IPS DF 4.7 (cell line): ENCODE results near the gene EWSR1.
"Not testable (repeated sequence)": the region's sequence is repeated elsewhere in the genome, so short reads cannot be mapped to it uniquely, and the experiment has no call there.

ENCODE experiments used
- DNase-seq: peaks from one replicate; pipeline ENCODE4 v3.0.0-alpha.2; 2013; ENCODE audit warnings: low spot score; ENCODE audit errors: extremely low read depth

The EWSR1 gene

GRCh38 chr22:29334696-29335344 lies 66.8 kb downstream of the EWSR1 start:
- DNase-seq, result no peak

- DNase-seq, result no peak
Measured at GRCh38 chr22:29335656-29336055, 67.6 kb downstream of the EWSR1 start.

GRCh38 chr22:29336751-29337490 lies 68.9 kb downstream of the EWSR1 start:
- no peak for DNase-seq

GRCh38 chr22:29337631-29338284 lies 69.7 kb downstream of the EWSR1 start:
- no peak for DNase-seq

GRCh38 chr22:29338398-29338797 lies 70.3 kb downstream of the EWSR1 start:
- no peak for DNase-seq

GRCh38 chr22:29339381-29340235 lies 71.5 kb downstream of the EWSR1 start:
- DNase-seq, result no peak

GRCh38 chr22:29340566-29340965 lies 72.5 kb downstream of the EWSR1 start:
- no peak for DNase-seq

GRCh38 chr22:29341056-29341848 lies 73.2 kb downstream of the EWSR1 start:
- DNase-seq, result no peak

GRCh38 chr22:29341849-29342127 lies 73.7 kb downstream of the EWSR1 start:
- DNase-seq, result no peak

GRCh38 chr22:29342177-29342576 lies 74.1 kb downstream of the EWSR1 start:
- no peak for DNase-seq

GRCh38 chr22:29342577-29343312 lies 74.7 kb downstream of the EWSR1 start:
- DNase-seq, result no peak

GRCh38 chr22:29343313-29343805 lies 75.3 kb downstream of the EWSR1 start:
- DNase-seq, result no peak

GRCh38 chr22:29344137-29344536 lies 76.1 kb downstream of the EWSR1 start:
- DNase-seq, result no peak

GRCh38 chr22:29344889-29345288 lies 76.8 kb downstream of the EWSR1 start:
- not testable (repeated sequence) for DNase-seq

GRCh38 chr22:29345932-29346331 lies 77.9 kb downstream of the EWSR1 start:
- no peak for DNase-seq

GRCh38 chr22:29346659-29347058 lies 78.6 kb downstream of the EWSR1 start:
- no peak for DNase-seq

- no peak for DNase-seq
Measured at GRCh38 chr22:29348041-29348440, 80.0 kb downstream of the EWSR1 start.

- DNase-seq, result no peak
Measured at GRCh38 chr22:29348956-29349355, 80.9 kb downstream of the EWSR1 start.
